COLO829 (cell line): ENCODE data around the gene CELF2.

Experiments
- DNase-seq: peaks from one replicate; pipeline ENCODE4 v3.0.0; 2012; ENCODE audit warnings: low spot score

CELF2 gene

GRCh38 chr10:11250304-11250703 is 232.6 kb downstream of the CELF2 start:
- no peak for DNase-seq

- DNase-seq, result no peak
These were observed 235.2 kb downstream of the CELF2 start for GRCh38 chr10:11252887-11253286.

- DNase-seq, result no peak
These were observed 235.8 kb downstream of the CELF2 start for GRCh38 chr10:11253385-11254002.

GRCh38 chr10:11255156-11255555 is 237.5 kb downstream of the CELF2 start:
- DNase-seq, result no peak

- no peak for DNase-seq
These were observed 238.2 kb downstream of the CELF2 start for GRCh38 chr10:11255796-11256444.

- no peak for DNase-seq
These were observed 239.2 kb downstream of the CELF2 start for GRCh38 chr10:11256896-11257295.

- DNase-seq, result no peak
These were observed 239.9 kb downstream of the CELF2 start for GRCh38 chr10:11257440-11258090.

GRCh38 chr10:11260170-11260569 is 242.5 kb downstream of the CELF2 start:
- no peak for DNase-seq

- DNase-seq, result no peak
These were observed 243.5 kb downstream of the CELF2 start for GRCh38 chr10:11261143-11261542.

- no peak for DNase-seq
These were observed 244.2 kb downstream of the CELF2 start for GRCh38 chr10:11261687-11262493.

GRCh38 chr10:11262494-11263345 is 245.0 kb downstream of the CELF2 start:
- DNase-seq, result no peak

- no peak for DNase-seq
These were observed 246.1 kb downstream of the CELF2 start for GRCh38 chr10:11263767-11264166.

GRCh38 chr10:11264296-11265048 is 246.8 kb downstream of the CELF2 start:
- DNase-seq, result no peak

GRCh38 chr10:11265484-11265883 is 247.8 kb downstream of the CELF2 start:
- no peak for DNase-seq

GRCh38 chr10:11266426-11266825 is 248.8 kb downstream of the CELF2 start:
- DNase-seq, result no peak

GRCh38 chr10:11270135-11270857 is 252.6 kb downstream of the CELF2 start:
- peak; percentile 42 for DNase-seq

GRCh38 chr10:11270858-11271179 is 253.1 kb downstream of the CELF2 start:
- no peak for DNase-seq

- DNase-seq, result no peak
These were observed 255.3 kb downstream of the CELF2 start for GRCh38 chr10:11272915-11273389.

GRCh38 chr10:11274452-11274851 is 256.8 kb downstream of the CELF2 start:
- DNase-seq, result no peak

- no peak for DNase-seq
These were observed 258.0 kb downstream of the CELF2 start for GRCh38 chr10:11275651-11276050.
